Lower leg skin (tissue), 4 donors: Measurements from ENCODE around the gene VEGFB. TPM values are rescaled to one million over a fixed set of nuclear protein-coding genes. Genes with fewer than 3 reads are reported as not detected.
A peak's percentile ranks its signal among the peaks of the same experiment; 100 is the strongest.

ENCODE experiments used
- DNase-seq, 2 donors: peaks; one replicate each; pipeline ENCODE4 v3.0.0-alpha.2; 2019; ENCODE audit warnings: low spot score in 2 of 2
- H3K4me3 ChIP-seq: fragments of 200-600 bp; sonication (generic); 2 replicates; pipeline ENCODE4 v1.5.1; 2017; ENCODE audit warnings: mild to moderate bottlenecking, low read depth; ENCODE audit not compliant: poor library complexity, severe bottlenecking
- POLR2A ChIP-seq, 2 donors: fragments of 450-650 bp; IDR thresholded peaks; one replicate each; pipeline ENCODE4 v1.6.1; 2016 to 2017; ENCODE audit warnings: antibody characterized with exemption in 2 of 2, mild to moderate bottlenecking in 1 of 2, moderate library complexity in 1 of 2
- WGBS, 2 donors: methylation state at CpG; one replicate each; pipeline ENCODE4 v1.1.5; 2018; 5-methylcytosine and 5-hydroxymethylcytosine counted together
- intact Hi-C: fragments of 100-400 bp; cut with DNase I; formaldehyde crosslinking; loops from one replicate; pipeline ENCODE4 v1.15.0; 2023; ENCODE audit warnings: low total_unique reads
- total RNA-seq, 4 donors: library from RNA; depleted of rRNA; stranded (reverse); fragments of >200 nt; gene quantifications; one replicate each; pipeline ENCODE4 v1.1.0, GENCODE V29; 2016
- TF ChIP-seq, protein P1 (sequence below), 3 donors: fragments of 450-650 bp; IDR thresholded peaks; one replicate each; pipeline ENCODE4 v1.5.1; 2016; ENCODE audit warnings: antibody characterized with exemption in 3 of 3, mild to moderate bottlenecking in 3 of 3, moderate library complexity in 2 of 3

The VEGFB gene
- total RNA-seq, 4 donors from 2014 or later: 45.9 to 71.2 (median 65.6) TPM

DNA sequence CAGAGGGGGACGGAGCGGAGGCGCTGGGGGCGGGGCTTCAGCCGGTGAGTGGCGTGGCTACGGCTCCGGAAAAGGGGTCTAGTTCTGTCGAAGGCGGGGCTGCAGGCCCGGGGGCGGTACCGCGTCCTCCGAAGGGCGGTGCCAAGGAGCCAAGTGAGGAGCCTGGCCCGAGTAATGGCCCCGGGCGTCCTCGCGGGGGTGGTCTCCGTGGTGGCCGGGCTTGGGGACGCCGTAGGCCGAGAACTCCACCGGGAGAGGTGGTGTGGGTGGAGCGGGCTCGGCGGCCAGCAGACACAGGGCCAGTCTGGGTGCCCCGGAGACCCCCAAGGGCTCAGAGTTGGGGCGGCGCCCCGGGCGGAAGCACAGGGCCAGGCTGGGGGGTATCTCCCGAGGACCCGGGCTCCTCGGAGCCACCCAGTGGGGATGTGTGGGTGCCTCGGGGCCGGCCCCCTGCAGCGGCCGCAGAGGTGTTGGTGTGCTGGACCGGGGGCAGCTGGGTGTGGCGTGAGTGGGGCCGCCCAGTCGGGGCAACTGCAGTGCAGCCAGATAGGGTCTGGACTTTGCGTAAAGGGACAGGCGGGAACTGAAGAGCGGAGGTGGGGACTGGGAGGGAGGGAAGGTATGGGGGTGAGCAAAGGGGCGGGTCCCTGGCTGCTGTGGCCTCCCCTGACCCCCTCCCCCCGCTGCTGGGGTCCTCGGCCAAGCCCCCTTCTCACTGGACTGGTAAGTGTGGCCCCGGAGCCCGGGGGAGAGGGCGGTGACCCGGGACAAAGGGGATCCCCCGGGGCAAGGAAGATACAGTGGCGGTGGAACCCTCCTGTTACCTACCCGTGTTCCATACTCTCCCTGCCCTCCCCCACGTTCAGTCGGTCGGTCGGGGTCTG, 7.3 kb downstream of the VEGFB start:
- peak overlapping the region; percentile 59 for H3K4me3 ChIP-seq
- TF ChIP-seq, protein P1, sequence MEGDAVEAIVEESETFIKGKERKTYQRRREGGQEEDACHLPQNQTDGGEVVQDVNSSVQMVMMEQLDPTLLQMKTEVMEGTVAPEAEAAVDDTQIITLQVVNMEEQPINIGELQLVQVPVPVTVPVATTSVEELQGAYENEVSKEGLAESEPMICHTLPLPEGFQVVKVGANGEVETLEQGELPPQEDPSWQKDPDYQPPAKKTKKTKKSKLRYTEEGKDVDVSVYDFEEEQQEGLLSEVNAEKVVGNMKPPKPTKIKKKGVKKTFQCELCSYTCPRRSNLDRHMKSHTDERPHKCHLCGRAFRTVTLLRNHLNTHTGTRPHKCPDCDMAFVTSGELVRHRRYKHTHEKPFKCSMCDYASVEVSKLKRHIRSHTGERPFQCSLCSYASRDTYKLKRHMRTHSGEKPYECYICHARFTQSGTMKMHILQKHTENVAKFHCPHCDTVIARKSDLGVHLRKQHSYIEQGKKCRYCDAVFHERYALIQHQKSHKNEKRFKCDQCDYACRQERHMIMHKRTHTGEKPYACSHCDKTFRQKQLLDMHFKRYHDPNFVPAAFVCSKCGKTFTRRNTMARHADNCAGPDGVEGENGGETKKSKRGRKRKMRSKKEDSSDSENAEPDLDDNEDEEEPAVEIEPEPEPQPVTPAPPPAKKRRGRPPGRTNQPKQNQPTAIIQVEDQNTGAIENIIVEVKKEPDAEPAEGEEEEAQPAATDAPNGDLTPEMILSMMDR (IDR thresholded peaks at IDR 0.05): no peak
- no peak for TF ChIP-seq POLR2A (IDR thresholded peaks at IDR 0.05)
- DNase-seq: no peak
- WGBS, 2 donors: 0% methylated on average over 44 to 45 of the region's 63 CpGs
- intact Hi-C loops: no loop called here

DNA sequence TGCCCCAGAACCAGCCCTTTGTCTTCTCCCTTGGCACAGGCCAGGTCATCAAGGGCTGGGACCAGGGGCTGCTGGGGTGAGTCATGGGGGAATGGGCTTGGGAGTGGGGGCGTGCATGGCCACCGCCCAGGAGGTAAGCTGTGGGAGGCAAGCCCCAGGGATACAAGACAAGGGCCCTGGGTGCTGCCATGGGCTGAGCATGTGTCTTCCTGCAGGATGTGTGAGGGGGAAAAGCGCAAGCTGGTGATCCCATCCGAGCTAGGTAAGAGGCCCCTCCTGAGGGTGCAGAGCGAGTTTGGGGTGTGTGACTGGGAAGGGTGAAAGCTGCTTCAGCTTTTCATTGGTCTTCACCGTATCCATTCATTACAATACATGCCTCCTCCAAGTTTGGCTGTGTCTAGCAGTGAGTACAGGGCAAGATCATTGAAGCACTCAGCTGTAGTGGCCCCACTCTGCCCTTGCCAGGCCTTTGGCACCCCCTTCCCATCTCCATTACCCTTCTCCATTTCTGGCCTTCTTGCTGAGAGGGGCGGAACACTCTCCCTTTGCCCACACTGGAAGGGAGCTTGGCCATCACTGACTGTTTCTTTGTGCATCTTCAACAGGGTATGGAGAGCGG, 9.0 kb downstream of the VEGFB start:
- intact Hi-C loops: no loop called here
- no peak for DNase-seq
- TF ChIP-seq, protein P1 (IDR thresholded peaks at IDR 0.05): no peak
- TF ChIP-seq POLR2A (IDR thresholded peaks at IDR 0.05): no peak
- WGBS, 2 donors: 68 to 73% methylated on average over 8 of the region's 8 CpGs
- no peak overlapping the region for H3K4me3 ChIP-seq

DNA sequence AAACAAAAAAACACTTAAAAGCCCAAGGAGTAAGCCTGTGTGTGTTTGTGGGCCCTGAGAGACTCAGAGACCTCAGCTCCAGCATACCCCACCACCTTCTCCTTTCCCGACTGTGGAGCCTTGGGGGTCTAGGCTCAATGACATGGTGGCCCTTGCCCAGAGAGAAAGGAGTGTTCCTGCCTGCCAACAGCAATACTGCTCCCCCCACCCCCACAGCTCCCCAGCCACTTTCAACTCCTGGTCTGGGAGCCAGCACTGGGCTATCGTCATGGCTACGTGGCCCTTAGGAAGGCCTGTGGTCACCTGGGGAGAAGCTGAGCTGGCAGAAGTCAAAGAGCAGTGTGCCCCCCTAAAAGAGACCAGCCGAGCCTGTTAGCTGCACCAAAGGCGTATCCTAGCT, 9.7 kb downstream of the VEGFB start:
- H3K4me3 ChIP-seq: no peak overlapping the region
- WGBS, 2 donors: 55 to 71% methylated on average over 5 of the region's 5 CpGs
- DNase-seq: no peak
- TF ChIP-seq, protein P1 (IDR thresholded peaks at IDR 0.05): no peak
- TF ChIP-seq POLR2A (IDR thresholded peaks at IDR 0.05): no peak
- intact Hi-C loops: no loop called here

DNA sequence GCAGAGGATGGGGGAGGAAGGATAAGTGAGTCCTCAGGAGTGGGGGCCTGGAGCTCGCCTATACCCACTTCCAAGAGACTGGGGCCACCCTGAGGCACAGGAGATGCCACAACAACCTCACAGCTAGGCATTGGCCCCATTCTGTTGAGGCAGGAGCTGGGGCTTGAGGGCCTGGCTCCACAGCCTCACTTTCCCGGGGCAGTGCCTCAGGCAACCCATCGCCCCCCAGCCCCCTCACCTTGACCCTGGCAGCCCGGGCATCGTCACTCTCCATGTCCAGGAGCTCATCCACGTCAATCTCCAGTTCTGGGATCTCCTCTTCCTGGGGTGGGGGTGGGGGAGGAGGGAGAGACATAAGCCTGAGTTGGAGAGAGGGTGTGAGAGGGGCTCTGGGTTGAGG, 10.6 kb downstream of the VEGFB start:
- DNase-seq: no peak
- intact Hi-C loops: no loop called here
- peak overlapping the region; percentile 74 for H3K4me3 ChIP-seq

DNA sequence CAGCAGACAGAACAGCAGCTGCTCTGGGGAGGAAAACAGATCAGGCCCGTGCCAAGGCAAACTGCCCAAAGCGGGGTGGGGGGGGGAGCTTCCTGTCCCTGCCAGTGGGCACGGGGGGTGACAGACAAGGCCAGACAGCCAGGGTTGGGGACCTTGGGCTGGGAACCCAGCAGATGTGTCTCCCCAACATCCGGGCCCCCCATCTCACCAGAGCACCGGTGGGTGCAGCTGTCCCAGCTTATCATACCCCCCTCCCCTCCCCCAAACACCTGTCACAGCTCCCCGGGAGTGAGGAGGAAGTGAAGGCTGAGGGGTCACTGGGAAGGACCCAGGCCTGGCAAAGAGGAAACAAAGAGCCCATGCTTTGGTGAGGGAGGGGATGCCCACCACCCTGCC, 11.0 kb downstream of the VEGFB start:
- H3K4me3 ChIP-seq: peak overlapping the region; percentile 74
- intact Hi-C loops: no loop called here
- TF ChIP-seq, protein P1 (IDR thresholded peaks at IDR 0.05): no peak
- TF ChIP-seq POLR2A (IDR thresholded peaks at IDR 0.05): no peak
- 4 to 8% methylated on average over 5 to 6 of the region's 6 CpGs for WGBS, 2 donors
- no peak for DNase-seq

More for the DNA sequence above, 10.6 kb downstream of the VEGFB start:
- TF ChIP-seq, protein P1 (IDR thresholded peaks at IDR 0.05): no peak
- no peak for TF ChIP-seq POLR2A (IDR thresholded peaks at IDR 0.05)
- WGBS, 2 donors: 18 to 19% methylated on average over 6 of the region's 6 CpGs
